Body of pancreas (tissue), 4 donors: Measurements from ENCODE around the gene BZW2.

Experiments used
- POLR2A ChIP-seq, 3 donors: fragments of 450-650 bp; IDR thresholded peaks; one replicate each; pipeline ENCODE4 v1.6.1; 2016; ENCODE audit warnings: antibody characterized with exemption in 3 of 3, mild to moderate bottlenecking in 2 of 3
- TF ChIP-seq, protein P1 (sequence below), 7 experiments: fragments of 450-650 bp in 4 of 7; fragments of 200-600 bp in 3 of 7; sonication (generic) in 3 of 7; IDR thresholded peaks; one replicate each; pipeline ENCODE4 v1.5.1; 2016 to 2019; ENCODE audit warnings: antibody characterized with exemption in 7 of 7

DNA sequence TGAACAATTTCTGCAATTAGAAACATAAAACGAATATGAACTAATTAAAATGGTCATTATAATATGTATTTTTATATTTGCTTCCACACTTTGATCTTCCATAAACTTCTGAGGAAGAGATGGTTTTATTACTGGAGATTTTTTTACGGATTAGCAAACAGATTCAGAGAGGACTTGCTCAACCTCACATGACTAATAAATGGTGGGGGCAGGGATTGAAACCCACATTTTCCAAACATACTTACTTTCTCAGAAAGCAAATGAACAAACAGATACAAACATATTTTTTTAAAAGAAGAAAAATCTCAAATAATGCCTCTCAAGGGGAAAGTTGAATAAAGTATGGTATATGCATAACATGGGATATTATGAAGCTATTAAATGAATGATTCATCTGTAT lies 18.7 kb upstream of the BZW2 start:
- TF ChIP-seq, protein P1, sequence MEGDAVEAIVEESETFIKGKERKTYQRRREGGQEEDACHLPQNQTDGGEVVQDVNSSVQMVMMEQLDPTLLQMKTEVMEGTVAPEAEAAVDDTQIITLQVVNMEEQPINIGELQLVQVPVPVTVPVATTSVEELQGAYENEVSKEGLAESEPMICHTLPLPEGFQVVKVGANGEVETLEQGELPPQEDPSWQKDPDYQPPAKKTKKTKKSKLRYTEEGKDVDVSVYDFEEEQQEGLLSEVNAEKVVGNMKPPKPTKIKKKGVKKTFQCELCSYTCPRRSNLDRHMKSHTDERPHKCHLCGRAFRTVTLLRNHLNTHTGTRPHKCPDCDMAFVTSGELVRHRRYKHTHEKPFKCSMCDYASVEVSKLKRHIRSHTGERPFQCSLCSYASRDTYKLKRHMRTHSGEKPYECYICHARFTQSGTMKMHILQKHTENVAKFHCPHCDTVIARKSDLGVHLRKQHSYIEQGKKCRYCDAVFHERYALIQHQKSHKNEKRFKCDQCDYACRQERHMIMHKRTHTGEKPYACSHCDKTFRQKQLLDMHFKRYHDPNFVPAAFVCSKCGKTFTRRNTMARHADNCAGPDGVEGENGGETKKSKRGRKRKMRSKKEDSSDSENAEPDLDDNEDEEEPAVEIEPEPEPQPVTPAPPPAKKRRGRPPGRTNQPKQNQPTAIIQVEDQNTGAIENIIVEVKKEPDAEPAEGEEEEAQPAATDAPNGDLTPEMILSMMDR (IDR thresholded peaks at IDR 0.05): no peak
- no peak for TF ChIP-seq POLR2A (IDR thresholded peaks at IDR 0.05)
